HG02798 (cell line): ENCODE data around the gene VEGFB.
A peak's percentile ranks its signal among the peaks of the same experiment; 100 is the strongest.

ENCODE experiments used
- ATAC-seq: cut with Tn5 transposase; IDR thresholded peaks from one replicate; pipeline ENCODE4 v1.9.1; 2021; ENCODE audit warnings: mild to moderate bottlenecking; ENCODE audit not compliant: unreplicated experiment, poor library complexity

VEGFB gene

DNA sequence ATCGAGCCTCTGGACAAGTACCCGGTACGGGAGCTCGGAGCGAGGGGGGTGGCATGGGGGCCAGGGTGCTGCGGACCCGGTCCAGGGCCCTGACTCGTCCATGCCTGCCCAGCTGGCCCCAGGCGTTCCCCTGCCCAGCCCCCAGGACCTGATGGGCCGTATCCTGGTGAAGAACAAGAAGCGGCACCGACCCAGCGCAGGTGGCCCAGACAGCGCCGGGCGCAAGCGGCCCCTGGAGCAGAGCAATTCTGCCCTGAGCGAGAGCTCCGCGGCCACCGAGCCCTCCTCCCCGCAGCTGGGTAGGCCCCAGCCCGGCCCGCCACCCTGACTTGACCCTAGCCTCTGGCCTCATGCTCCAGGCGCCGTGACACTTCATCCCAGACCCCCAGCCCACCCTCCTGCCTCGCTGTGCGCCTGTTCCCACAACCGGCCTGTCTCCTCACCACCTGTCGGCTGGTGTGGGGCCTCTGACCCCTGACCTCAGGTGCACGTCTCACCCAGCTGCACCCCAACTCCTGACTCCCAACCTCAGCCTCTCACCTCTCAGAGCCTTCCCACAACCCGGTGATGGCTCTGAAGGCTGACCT, 24.7 kb downstream of the VEGFB start:
- ATAC-seq = no peak

DNA sequence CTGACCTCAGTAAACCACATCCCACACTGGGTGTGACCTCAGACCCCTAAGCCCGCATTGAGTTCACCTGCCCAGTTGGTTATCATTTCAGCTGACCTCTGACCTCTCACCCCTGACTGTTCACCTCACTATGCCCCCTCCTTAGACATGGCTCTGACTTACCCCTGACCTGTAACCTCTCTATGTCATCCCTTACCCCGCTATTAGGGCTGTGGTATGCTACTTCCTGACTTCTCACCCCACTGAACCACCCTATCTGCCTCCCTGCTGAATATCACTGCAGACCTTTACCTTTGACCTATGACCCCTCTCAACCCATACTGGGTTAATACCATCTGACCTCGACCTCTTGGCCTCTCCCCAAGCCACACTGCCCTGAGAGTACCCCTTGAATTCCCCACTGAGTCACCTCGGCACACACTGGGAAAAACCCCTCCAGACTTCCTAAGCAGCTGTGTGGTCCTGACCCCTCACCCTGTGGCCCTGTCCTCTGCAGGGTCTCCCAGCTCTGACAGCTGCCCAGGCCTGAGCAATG, 25.2 kb downstream of the VEGFB start:
- no peak for ATAC-seq

DNA sequence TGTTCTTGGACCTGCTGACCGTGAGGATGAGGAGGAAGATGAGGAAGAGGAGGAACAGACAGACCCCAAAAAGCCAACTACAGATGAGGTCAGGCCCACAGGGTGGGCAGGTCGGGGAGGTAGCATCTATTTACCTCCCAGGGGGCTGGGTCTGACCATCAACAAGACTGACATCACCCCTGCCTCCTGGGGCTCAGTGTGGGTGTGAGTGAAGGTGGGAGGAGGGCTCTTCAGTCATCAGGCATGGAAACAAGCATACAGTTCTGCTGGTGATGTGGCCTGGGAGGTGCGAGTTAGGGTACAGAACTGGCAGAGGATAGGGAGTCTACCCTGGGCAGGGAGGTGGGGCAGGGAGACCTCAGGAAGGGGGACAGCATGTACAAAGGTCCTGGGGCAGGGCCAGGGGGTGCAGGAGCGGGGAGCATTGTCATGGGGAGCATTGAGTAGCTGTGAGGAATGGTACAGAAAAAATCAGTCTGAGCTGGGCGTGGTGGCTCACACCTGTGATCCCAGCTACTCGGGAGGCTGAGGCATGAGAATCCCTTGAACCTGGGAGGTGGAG, 25.8 kb downstream of the VEGFB start:
- ATAC-seq = no peak

DNA sequence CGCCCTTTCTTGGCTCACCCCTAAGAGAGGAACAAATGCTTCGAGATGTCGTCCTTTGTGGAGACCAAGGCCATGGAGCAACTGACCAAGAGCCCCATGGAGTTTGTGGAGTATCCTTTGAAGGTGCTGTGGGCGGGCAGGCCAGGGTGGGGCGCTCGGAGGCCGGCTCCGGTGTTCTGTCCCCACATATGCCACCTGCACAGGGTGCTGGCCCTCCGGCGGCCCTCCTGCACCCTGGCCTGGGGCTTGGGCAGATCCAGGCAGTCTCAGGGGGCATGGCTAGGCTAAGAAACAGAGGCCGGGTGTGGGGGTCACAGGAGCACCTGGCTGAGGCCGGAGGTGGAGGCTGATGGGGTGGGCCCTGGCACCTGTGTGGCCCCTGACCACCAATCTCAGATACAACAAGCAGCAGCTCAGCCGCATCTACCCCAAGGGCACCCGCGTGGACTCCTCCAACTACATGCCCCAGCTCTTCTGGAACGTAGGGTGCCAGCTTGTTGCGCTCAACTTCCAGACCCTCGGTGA, 27.2 kb downstream of the VEGFB start:
- no peak for ATAC-seq

DNA sequence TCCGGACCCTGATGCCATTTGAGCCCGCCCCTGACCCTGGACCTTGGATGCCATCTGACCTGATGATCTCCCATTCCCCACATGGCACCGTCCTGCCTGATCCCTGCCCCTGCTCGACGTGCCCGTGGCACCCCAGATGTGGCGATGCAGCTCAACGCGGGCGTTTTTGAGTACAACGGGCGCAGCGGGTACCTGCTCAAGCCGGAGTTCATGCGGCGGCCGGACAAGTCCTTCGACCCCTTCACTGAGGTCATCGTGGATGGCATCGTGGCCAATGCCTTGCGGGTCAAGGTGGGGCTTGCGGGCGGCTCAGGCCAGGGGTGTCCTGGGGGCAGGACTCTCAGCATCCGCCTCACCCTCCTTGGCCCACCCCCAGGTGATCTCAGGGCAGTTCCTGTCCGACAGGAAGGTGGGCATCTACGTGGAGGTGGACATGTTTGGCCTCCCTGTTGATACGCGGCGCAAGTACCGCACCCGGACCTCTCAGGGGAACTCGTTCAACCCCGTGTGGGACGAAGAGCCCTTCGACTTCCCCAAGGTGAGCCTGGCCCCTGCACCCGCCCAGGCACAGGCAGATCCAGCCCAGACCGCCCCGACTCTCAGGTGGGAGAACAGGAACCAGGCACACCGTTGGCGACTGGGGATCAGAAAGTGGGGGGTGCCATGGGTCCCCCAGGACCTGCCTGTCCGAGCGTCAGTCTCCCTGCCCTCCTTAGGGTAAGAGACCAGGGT, 28.1 kb downstream of the VEGFB start:
- ATAC-seq = no peak

DNA sequence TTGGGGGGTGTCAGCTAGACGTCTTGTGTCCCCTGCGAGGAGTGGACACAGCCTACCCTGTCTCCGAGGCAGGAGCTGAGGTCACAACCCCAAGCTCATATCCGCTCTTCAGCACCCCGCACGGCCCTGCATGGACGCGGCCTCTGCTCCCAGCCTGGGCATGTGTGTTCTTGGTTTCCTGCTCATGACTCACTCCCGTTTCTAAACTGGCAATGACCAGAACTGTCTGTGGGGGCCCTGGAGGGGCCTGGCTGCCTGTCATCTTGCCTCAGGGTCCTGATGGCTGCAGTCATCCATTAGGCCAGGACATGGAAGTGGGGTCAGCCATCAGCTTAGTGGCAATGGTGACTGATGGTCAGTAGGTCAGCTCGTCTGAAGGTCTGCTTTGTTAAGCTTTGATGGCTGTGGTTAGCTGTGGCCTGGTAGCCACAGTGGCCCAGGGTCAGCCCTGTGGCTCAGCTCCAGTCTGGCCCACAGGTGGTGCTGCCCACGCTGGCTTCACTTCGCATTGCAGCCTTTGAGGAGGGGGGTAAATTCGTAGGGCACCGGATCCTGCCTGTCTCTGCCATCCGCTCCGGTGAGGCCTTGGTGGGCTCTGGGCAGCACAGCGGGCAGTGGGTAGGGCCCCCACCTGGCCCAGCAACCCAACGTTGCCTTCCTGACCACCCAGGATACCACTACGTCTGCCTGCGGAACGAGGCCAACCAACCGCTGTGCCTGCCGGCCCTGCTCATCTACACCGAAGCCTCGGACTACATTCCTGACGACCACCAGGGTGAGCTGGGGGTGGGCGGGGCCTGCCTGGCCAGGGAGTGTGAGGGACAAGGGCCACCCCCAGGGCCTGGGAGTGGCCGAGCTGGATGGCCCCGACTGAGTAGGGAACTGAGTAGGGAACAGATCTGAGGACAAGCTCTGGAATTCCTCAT, 28.9 kb downstream of the VEGFB start:
- ATAC-seq = no peak

DNA sequence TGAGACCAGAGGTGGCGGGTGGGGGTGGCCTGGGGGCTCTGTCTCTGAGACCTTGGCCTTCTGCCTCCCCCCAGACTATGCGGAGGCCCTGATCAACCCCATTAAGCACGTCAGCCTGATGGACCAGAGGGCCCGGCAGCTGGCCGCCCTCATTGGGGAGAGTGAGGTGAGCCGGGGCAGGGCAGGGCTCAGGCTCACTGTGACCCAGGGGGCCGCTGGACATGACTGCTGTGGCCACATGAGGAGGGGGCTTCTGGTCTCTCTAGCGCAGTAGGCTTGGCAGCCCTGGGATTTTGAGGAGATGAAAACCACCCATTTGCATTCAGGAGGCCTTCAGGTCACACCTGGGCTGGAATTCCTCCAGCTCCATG, 29.5 kb downstream of the VEGFB start:
- ATAC-seq = no peak

DNA sequence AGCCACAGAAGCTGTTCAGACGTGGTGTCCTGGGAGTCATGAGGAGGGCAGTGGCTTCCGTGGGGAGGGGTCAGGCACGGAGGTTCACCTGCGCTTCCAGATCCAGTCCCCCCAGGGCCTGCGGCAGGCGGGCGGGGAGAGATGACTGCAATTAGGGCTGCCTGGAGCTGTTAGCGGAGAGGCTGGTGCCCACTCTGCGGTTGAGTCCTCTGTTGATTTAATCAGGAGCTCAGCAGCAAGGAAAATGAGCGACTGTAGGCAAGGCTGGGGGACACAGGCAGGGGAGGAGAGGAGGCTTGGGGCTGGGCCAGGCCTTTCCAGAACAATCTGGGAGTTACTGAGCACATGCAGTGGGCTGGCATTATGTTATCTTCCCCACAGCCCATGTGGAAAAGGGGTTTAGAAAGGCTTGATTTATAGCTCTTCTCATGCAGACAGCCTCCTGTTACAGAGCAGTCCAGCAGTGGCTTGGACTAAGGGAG, 30.0 kb downstream of the VEGFB start:
- no peak for ATAC-seq

DNA sequence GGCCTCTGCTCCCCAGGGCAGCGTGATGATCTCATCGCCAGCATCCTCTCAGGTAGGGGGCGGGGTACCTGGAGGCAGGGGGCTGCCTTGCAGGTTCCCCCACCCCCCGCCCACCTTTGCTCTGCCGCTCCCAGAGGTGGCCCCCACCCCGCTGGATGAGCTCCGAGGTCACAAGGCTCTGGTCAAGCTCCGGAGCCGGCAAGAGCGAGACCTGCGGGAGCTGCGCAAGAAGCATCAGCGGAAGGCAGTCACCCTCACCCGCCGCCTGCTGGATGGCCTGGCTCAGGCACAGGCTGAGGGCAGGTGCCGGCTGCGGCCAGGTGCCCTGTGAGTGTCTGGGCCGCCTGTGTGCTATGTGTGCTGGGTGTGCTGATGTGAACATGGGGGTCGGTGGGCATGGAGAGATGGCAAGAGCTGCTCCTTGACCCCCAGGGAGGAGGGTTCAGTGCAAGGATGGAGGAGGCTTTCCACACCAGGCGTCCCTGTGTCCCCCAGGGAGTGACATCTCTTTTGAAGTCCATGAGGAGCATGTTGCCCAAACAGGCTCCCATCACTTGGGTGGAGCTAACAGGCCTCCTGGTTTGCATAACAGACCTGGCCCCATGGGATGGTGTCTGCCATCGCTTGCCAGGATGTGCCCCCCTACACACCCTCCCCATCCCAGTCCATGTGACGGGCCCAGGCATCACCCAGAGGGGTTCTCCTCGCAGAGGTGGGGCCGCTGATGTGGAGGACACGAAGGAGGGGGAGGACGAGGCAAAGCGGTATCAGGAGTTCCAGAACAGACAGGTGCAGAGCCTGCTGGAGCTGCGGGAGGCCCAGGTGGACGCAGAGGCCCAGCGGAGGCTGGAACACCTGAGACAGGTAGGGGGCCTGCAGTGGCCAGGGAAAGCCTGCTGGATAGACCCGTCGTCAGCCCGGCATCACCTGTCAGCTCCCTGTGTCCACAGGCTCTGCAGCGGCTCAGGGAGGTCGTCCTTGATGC, 31.1 kb downstream of the VEGFB start:
- no peak for ATAC-seq

DNA sequence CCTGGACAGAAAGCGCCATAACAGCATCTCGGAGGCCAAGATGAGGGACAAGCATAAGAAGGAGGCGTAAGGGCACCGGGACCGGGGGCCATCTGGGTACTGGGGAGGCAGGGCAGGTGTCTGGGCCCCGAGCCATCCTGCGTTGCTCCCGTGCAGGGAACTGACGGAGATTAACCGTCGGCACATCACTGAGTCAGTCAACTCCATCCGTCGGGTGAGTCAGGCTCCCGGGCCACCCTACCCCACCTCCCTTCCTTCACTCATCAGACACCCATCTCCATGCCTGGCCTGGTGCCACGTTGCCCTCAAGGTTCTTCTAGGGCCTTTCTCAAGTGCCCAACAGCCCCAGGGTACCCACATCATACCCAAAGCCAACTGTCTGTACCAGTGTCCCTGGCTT, 32.0 kb downstream of the VEGFB start:
- ATAC-seq = no peak

DNA sequence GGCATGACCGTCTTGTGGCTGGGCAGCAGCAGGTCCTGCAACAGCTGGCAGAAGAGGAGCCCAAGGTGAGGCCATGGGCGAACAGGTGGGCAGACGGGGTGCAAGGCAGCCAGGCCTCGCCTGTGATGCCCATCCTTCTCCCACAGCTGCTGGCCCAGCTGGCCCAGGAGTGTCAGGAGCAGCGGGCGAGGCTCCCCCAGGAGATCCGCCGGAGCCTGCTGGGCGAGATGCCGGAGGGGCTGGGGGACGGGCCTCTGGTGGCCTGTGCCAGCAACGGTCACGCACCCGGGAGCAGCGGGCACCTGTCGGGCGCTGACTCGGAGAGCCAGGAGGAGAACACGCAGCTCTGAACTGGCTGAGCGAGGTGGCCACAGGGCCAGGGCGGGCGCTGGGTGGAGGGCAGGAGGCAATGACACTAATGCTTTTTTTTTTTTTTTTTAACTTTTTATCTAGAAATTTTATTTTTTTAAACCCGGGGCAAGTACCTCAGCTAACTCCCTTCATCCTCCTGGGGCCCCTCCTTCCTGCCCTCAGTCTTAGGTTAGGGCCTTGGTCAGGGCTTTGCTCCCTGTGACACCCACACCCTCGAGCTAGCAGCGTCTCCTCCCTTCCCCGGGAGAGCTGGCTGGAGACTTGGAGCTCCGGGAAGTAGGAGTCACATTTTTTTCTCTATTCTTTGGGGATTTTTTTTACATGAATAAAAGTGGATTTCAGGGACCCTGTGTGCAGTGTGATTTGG, 33.0 kb downstream of the VEGFB start:
- ATAC-seq = no peak

DNA sequence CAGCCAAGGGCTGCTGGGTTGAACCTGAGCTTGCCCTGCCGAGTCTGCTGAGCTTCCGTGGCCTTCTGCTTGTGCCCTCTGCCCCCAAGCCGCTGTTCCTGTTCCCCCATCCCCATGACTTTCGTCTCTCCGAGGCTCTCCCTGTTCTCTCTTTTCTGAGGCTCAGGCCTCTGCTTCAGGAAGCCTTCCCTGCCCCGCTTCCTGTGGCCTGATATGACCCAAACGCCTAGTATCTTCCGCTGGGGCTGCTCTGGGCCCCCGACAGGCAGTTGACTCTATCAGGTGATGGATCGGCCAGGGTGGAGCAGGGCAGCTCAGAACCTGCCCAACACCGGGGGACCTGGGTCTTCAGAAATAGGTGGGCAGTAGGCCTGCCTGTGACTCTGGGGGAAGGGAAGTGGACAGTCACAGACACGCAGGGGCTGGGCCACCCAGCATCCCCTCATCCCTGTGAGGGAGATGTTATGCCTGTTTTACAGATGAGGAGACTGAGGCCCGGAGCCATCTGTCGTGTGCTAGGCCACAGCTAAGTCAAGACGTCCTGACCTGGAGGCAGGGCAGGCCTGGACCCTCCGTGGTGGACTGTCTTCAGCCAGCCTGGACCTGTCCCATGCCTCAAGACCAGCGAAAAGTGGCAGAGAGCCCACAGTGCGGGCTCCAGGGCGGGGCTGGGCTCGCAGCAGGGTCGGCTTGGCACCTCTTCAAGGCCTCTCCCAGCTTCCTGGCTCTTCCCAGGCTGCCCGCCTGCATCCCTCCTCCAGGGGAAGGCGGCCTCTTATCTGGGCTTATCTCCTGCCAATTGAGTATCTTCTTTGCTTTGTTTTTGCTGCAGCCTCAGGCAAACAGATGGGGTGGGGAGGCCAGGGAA, 33.9 kb downstream of the VEGFB start:
- ATAC-seq = no peak

DNA sequence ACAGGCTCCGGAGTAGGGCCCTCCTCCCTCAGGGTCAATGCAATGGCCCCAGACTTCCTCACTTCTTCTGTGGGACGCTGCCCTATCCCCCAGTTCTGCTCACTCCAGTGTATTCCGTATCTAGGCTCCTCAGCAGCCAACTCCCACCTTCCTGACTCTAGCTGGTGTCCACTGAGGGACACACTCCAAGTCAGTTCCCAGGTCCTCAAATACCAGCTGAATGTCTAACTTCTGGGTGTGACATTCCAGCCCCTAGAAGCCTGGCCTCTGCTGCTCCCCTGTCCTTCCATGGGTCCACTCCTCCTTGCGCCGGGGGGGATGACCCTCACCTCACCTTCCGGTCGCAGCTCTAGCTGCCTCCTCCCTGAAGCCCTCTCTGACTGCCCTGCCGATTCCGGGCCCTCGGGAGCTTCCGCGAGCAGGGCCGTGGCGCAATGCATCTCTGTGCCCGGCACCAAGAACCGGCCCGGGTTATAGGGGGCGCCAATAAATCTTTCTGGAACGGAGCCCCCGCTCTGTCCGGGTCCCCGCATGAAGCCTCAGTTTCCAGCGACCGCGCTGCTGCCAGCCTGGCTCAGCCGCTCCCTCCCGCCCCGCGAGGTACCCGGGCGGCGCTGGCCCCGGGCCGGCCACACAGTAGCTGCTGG, 34.6 kb downstream of the VEGFB start:
- ATAC-seq = peak; percentile 9

DNA sequence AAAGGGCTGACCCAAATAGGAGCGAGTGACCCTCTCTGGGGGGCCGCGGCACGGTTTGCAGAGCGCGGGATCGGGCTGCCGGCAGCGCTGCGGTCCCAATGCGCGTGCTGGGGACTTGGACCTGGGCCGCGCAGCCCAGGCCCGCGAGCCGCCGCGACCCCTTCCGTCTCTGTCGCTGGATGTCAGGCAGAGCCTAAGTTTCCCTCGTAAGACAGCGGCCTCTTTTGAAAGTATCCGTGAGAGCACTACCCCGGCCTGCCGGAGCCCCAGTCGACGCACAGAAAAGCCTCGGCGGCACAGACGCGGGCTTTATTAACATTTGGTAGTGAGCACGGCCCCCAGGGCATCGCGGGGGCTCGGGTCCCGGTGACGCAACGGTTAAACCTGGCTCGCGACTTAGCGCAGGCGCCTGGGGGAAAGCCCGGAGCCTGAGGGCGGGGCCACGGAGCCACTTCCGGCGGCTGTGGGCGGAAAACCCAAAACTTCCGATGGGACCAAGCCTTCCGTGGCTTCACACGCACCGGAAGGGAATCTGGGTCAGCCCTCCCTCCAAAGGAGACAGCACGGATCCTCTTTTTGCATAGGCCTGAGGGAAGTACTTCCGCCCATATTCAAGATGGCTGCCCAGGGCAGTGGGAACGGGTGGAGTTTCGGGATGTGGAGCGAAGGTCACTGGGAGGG, 35.3 kb downstream of the VEGFB start:
- peak; percentile 78 for ATAC-seq

DNA sequence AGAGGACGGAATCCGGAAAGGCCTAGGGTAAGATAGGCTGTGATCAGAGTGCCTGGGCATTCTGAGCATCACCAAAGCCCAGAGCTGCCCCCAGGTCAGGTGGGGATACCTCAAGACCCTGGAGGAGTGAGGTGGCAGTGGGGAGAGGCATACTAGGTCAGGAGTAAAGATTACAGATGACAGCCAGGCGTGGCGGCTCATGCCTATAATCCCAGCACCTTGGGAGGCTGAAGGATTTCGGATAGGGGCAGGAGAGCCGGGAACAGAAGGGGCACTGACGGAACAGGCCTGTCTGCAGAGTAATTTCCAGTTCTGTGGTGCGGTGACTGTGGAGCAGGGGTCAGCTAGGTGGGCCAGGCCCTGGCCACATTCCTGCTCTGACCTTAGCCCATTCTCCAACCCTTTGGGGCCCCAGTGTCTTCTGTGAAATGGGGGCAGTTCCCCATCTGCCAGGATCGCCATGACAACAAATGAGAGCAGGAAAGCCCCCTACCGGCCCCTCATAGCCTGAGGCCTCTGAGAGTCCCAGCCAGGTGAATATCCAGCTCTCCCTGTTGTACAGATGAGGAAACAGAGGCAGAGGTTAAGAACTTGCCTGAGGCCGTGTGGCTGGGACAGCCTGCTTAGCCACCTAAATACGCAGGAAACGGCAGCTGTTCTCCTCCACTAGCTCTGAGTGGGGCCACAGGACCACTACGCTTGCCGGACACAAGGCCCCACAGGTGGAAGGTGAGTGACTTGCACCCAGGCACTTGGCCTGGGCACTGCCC, 40.8 kb downstream of the VEGFB start:
- ATAC-seq = no peak

DNA sequence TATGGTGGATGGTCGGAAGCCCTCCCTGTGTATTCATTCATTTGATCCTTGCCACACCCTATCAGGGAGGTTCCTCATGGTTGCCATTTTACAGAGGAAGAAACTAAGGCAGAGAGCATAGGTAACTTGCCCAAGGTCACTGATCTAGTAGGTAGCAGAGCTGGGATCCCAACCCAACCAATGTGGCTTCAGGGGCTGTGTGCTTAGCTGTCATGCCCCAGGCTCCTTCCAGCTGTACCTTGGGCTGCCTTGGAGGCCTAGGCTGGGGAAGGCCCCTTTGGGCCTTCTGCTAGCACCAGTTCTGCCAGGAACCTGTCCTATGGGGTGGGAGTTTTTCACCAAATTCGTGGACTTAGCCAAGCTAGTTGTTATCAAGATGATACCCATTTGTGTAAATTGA, 41.5 kb downstream of the VEGFB start:
- no peak for ATAC-seq
